ENCODE results near the gene SLC6A18.

GRCh38 chr5:1177826-1178528 is 47.2 kb upstream of the SLC6A18 start:
- TF ChIP-seq POLR2AphosphoS5 (IDR thresholded peaks at IDR 0.05) (no peak), CTCF (IDR thresholded peaks at IDR 0.05) (no peak)

All from gastroesophageal sphincter (tissue), 3 donors.